Mucosa of gallbladder (tissue), 1 donor: ENCODE results near the gene SLC4A3. TPM values are rescaled to one million over a fixed set of nuclear protein-coding genes. Genes with fewer than 3 reads are reported as not detected.
"Not testable (repeated sequence)": the region's sequence is repeated elsewhere in the genome, so short reads cannot be mapped to it uniquely, and the experiment has no call there.

Source experiments
- DNase-seq: peaks from one replicate; pipeline ENCODE4 v3.0.0-alpha.2; 2020; ENCODE audit warnings: low spot score
- total RNA-seq: library from RNA; stranded (reverse); gene quantifications from one replicate; pipeline ENCODE4 v1.2.1, GENCODE V29; 2021
- donor health status: DM: no; HTN: no; CAD: no.

Gene SLC4A3
- total RNA-seq, 1 donor from 2014 or later = 7.3 TPM

- no peak for DNase-seq
These were observed 18.4 kb downstream of the SLC4A3 start for GRCh38 chr2:219645631-219646527.

- DNase-seq = no peak
These were observed 20.7 kb downstream of the SLC4A3 start for GRCh38 chr2:219648176-219648575.

GRCh38 chr2:219648963-219649362 lies 21.5 kb downstream of the SLC4A3 start:
- DNase-seq = no peak

GRCh38 chr2:219650426-219651248 lies 23.2 kb downstream of the SLC4A3 start:
- no peak for DNase-seq

- not testable (repeated sequence) for DNase-seq
These were observed 24.2 kb downstream of the SLC4A3 start for GRCh38 chr2:219651656-219652055.

GRCh38 chr2:219656526-219656925 lies 29.1 kb downstream of the SLC4A3 start:
- no peak for DNase-seq

GRCh38 chr2:219658196-219658846 lies 30.9 kb downstream of the SLC4A3 start:
- no peak for DNase-seq

GRCh38 chr2:219658874-219659273 lies 31.4 kb downstream of the SLC4A3 start:
- no peak for DNase-seq

- DNase-seq = no peak
These were observed 33.9 kb downstream of the SLC4A3 start for GRCh38 chr2:219661197-219661954.

- no peak for DNase-seq
These were observed 34.5 kb downstream of the SLC4A3 start for GRCh38 chr2:219661955-219662395.

- no peak for DNase-seq
These were observed 35.1 kb downstream of the SLC4A3 start for GRCh38 chr2:219662566-219662965.

GRCh38 chr2:219663116-219663762 lies 35.8 kb downstream of the SLC4A3 start:
- DNase-seq = no peak

- DNase-seq = no peak
These were observed 36.6 kb downstream of the SLC4A3 start for GRCh38 chr2:219664041-219664440.

GRCh38 chr2:219664944-219665343 lies 37.5 kb downstream of the SLC4A3 start:
- peak; percentile 49 for DNase-seq

GRCh38 chr2:219665926-219666325 lies 38.5 kb downstream of the SLC4A3 start:
- no peak for DNase-seq

GRCh38 chr2:219668316-219668715 lies 40.9 kb downstream of the SLC4A3 start:
- no peak for DNase-seq

- no peak for DNase-seq
These were observed 43.0 kb downstream of the SLC4A3 start for GRCh38 chr2:219670386-219670785.

- DNase-seq = no peak
These were observed 43.8 kb downstream of the SLC4A3 start for GRCh38 chr2:219671279-219671678.

- no peak for DNase-seq
These were observed 45.0 kb downstream of the SLC4A3 start for GRCh38 chr2:219672406-219672805.

GRCh38 chr2:219675221-219675620 lies 47.8 kb downstream of the SLC4A3 start:
- no peak for DNase-seq

- DNase-seq = peak; percentile 27
These were observed 49.2 kb downstream of the SLC4A3 start for GRCh38 chr2:219676586-219676985.
